ENCODE results near the gene TRIOBP.
A peak's percentile ranks its signal among the peaks of the same experiment; 100 is the strongest.
"Not testable (repeated sequence)": the region's sequence is repeated elsewhere in the genome, so short reads cannot be mapped to it uniquely, and the experiment has no call there.

Gene TRIOBP

GRCh38 chr22:37777122-37777687, 80.4 kb downstream of the TRIOBP start:
- DNase-seq: no peak

- DNase-seq: no peak
Observed at GRCh38 chr22:37778370-37779009, 81.6 kb downstream of the TRIOBP start.

GRCh38 chr22:37781434-37782059, 84.7 kb downstream of the TRIOBP start:
- DNase-seq: no peak

- DNase-seq: no peak
Observed at GRCh38 chr22:37782340-37783168, 85.7 kb downstream of the TRIOBP start.

- DNase-seq: no peak
Observed at GRCh38 chr22:37784829-37785495, 88.1 kb downstream of the TRIOBP start.

- DNase-seq: no peak
Observed at GRCh38 chr22:37790234-37790633, 93.4 kb downstream of the TRIOBP start.

- no peak for DNase-seq
Observed at GRCh38 chr22:37792494-37792893, 95.6 kb downstream of the TRIOBP start.

GRCh38 chr22:37794376-37794775, 97.5 kb downstream of the TRIOBP start:
- DNase-seq: no peak

- DNase-seq: no peak
Observed at GRCh38 chr22:37796079-37796478, 99.2 kb downstream of the TRIOBP start.

GRCh38 chr22:37797259-37797658, 100.4 kb downstream of the TRIOBP start:
- not testable (repeated sequence) for DNase-seq

- no peak for DNase-seq
Observed at GRCh38 chr22:37797874-37798500, 101.1 kb downstream of the TRIOBP start.

GRCh38 chr22:37799979-37800378, 103.1 kb downstream of the TRIOBP start:
- not testable (repeated sequence) for DNase-seq

- DNase-seq: no peak
Observed at GRCh38 chr22:37801946-37802309, 105.1 kb downstream of the TRIOBP start.

- no peak for DNase-seq
Observed at GRCh38 chr22:37802310-37803194, 105.7 kb downstream of the TRIOBP start.

GRCh38 chr22:37803195-37803638, 106.4 kb downstream of the TRIOBP start:
- no peak for DNase-seq

GRCh38 chr22:37803639-37804351, 106.9 kb downstream of the TRIOBP start:
- DNase-seq: no peak

- no peak for DNase-seq
Observed at GRCh38 chr22:37804352-37804880, 107.6 kb downstream of the TRIOBP start.

GRCh38 chr22:37804881-37805809, 108.3 kb downstream of the TRIOBP start:
- DNase-seq: peak; percentile 71

GRCh38 chr22:37805810-37806277, 109.0 kb downstream of the TRIOBP start:
- DNase-seq: no peak
